Activated T-cell treated with anti-CD3 and anti-CD28 coated beads for 1 hour (primary cell): ENCODE data around the gene CABCOCO1.

Experiments
- DNase-seq: peaks from one replicate; pipeline ENCODE4 v3.0.0-alpha.2; 2020; ENCODE audit warnings: low read depth

The CABCOCO1 gene

GRCh38 chr10:61787170-61787569, 124.4 kb downstream of the CABCOCO1 start:
- DNase-seq, result no peak

- no peak for DNase-seq
Observed at GRCh38 chr10:61789031-61789430, 126.3 kb downstream of the CABCOCO1 start.

GRCh38 chr10:61791216-61791615, 128.5 kb downstream of the CABCOCO1 start:
- no peak for DNase-seq

GRCh38 chr10:61792097-61792716, 129.5 kb downstream of the CABCOCO1 start:
- no peak for DNase-seq

GRCh38 chr10:61792921-61793320, 130.2 kb downstream of the CABCOCO1 start:
- no peak for DNase-seq

- no peak for DNase-seq
Observed at GRCh38 chr10:61793760-61794703, 131.3 kb downstream of the CABCOCO1 start.

GRCh38 chr10:61795147-61795546, 132.4 kb downstream of the CABCOCO1 start:
- DNase-seq, result no peak

GRCh38 chr10:61795551-61795950, 132.8 kb downstream of the CABCOCO1 start:
- DNase-seq, result no peak

GRCh38 chr10:61796785-61797184, 134.1 kb downstream of the CABCOCO1 start:
- DNase-seq, result no peak

- DNase-seq, result no peak
Observed at GRCh38 chr10:61797304-61798153, 134.8 kb downstream of the CABCOCO1 start.

- no peak for DNase-seq
Observed at GRCh38 chr10:61798713-61799112, 136.0 kb downstream of the CABCOCO1 start.

- no peak for DNase-seq
Observed at GRCh38 chr10:61801484-61801883, 138.8 kb downstream of the CABCOCO1 start.

- DNase-seq, result no peak
Observed at GRCh38 chr10:61803269-61803668, 140.5 kb downstream of the CABCOCO1 start.

GRCh38 chr10:61804414-61804813, 141.7 kb downstream of the CABCOCO1 start:
- no peak for DNase-seq

- DNase-seq, result no peak
Observed at GRCh38 chr10:61805091-61805490, 142.4 kb downstream of the CABCOCO1 start.

GRCh38 chr10:61810263-61810662, 147.5 kb downstream of the CABCOCO1 start:
- no peak for DNase-seq

- no peak for DNase-seq
Observed at GRCh38 chr10:61812052-61812721, 149.5 kb downstream of the CABCOCO1 start.

- no peak for DNase-seq
Observed at GRCh38 chr10:61812920-61813319, 150.2 kb downstream of the CABCOCO1 start.

- DNase-seq, result no peak
Observed at GRCh38 chr10:61814160-61814559, 151.4 kb downstream of the CABCOCO1 start.

GRCh38 chr10:61815496-61815895, 152.8 kb downstream of the CABCOCO1 start:
- no peak for DNase-seq
